Stimulated activated CD8-positive, alpha-beta memory T cell treated with anti-CD3 and anti-CD28 coated beads, Interleukin-7, amount 100 ng/mL, for 48 hours (primary cell): Measurements from ENCODE around the gene BOK.
A peak's percentile ranks its signal among the peaks of the same experiment; 100 is the strongest.

Source experiments
- DNase-seq, 2 donors: peaks; one replicate each; pipeline ENCODE4 v3.0.0-alpha.2; 2020; ENCODE audit warnings: low read depth in 1 of 2; ENCODE audit errors: extremely low read depth in 1 of 2

BOK gene

GRCh38 chr2:241538838-241539615 is 19.5 kb upstream of the BOK start:
- DNase-seq = no peak

- DNase-seq = no peak
Observed at GRCh38 chr2:241539616-241540374, 18.8 kb upstream of the BOK start.

- DNase-seq = no peak
Observed at GRCh38 chr2:241540401-241540770, 18.2 kb upstream of the BOK start.

- DNase-seq = peak; percentile 45 to 46
Observed at GRCh38 chr2:241540771-241541561, 17.6 kb upstream of the BOK start.

- DNase-seq = no peak
Observed at GRCh38 chr2:241541564-241542277, 16.8 kb upstream of the BOK start.

- DNase-seq = no peak
Observed at GRCh38 chr2:241542278-241542605, 16.3 kb upstream of the BOK start.

GRCh38 chr2:241545106-241545505 is 13.4 kb upstream of the BOK start:
- no peak for DNase-seq

GRCh38 chr2:241545523-241546473 is 12.7 kb upstream of the BOK start:
- no peak for DNase-seq

- DNase-seq = no peak
Observed at GRCh38 chr2:241546771-241547498, 11.6 kb upstream of the BOK start.

- no peak for DNase-seq
Observed at GRCh38 chr2:241547781-241548450, 10.6 kb upstream of the BOK start.

- DNase-seq = no peak
Observed at GRCh38 chr2:241548451-241548835, 10.1 kb upstream of the BOK start.

- DNase-seq = no peak
Observed at GRCh38 chr2:241550616-241551580, 7.6 kb upstream of the BOK start.

- no peak for DNase-seq
Observed at GRCh38 chr2:241551599-241551997, 6.9 kb upstream of the BOK start.

- no peak for DNase-seq
Observed at GRCh38 chr2:241551998-241552737, 6.4 kb upstream of the BOK start.

- DNase-seq = no peak
Observed at GRCh38 chr2:241553512-241553830, 5.1 kb upstream of the BOK start.

GRCh38 chr2:241553981-241554380 is 4.6 kb upstream of the BOK start:
- no peak for DNase-seq
